GM12891 (cell line): ENCODE results near the gene ELFN1.

Source experiments
- POLR2A ChIP-seq: IDR thresholded peaks from 2 replicates; pipeline ENCODE4 v1.6.1; 2011; ENCODE audit warnings: low read depth, low read length, control low read depth
- POLR2AphosphoS5 ChIP-seq: IDR thresholded peaks from 2 replicates; pipeline ENCODE4 v1.6.1; 2011; ENCODE audit warnings: low read depth, low read length, control low read depth
- SPI1 ChIP-seq: IDR thresholded peaks from 2 replicates; pipeline ENCODE4 v1.6.1; 2011; ENCODE audit warnings: low read depth, low read length, control low read depth
- TAF1 ChIP-seq: IDR thresholded peaks from 2 replicates; pipeline ENCODE4 v1.6.1; 2011; ENCODE audit warnings: low read depth, low read length, control low read depth

DNA sequence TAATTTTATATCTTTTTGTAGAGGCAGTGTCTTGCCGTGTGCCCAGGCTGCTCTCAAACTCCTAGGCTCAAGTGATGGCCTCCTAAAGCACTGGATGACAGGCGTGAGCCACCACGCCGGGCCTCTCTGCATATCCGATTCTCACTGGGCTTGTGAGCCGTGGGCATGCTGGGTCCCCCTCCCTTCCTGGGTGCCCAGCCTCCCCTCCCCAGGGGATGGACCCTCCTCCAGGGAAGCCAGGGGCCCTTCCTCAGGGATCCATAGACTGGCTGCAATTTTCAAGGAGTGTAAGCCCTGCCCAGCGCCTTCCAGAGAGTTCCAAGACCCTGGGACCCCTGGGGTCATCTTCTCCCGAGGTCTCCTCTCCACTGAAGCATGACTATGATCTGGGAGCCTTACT, 23.7 kb upstream of the ELFN1 start:
- TF ChIP-seq POLR2AphosphoS5 = no peak
- TF ChIP-seq POLR2A = no peak
- TF ChIP-seq TAF1 = no peak
- TF ChIP-seq SPI1 = no peak
